Activated CD8-positive, alpha-beta memory T cell treated with anti-CD3 and anti-CD28 coated beads for 4 hours (primary cell): ENCODE results near the gene AKR1A1.
"Not testable (repeated sequence)": the region's sequence is repeated elsewhere in the genome, so short reads cannot be mapped to it uniquely, and the experiment has no call there.

ENCODE experiments used
- DNase-seq, 2 donors: peaks; one replicate each; pipeline ENCODE4 v3.0.0-alpha.2; 2020; ENCODE audit warnings: low read depth in 2 of 2

Gene AKR1A1

DNA sequence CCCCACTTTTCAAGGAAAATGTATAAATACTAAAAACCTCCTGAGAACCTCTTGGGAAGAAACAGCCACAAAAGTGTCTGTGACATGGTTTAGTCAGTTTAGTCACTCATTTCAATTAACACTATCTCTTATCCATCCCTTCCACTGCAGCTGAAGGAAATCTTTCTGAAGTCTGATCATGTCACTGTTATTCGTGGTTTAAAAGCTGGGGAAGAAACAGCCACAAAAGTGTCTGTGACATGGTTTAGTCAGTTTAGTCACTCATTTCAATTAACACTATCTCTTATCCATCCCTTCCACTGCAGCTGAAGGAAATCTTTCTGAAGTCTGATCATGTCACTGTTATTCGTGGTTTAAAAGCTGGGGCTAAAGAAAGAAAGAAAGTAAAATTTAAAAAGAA, 27.1 kb upstream of the AKR1A1 start:
- DNase-seq: not testable (repeated sequence)

DNA sequence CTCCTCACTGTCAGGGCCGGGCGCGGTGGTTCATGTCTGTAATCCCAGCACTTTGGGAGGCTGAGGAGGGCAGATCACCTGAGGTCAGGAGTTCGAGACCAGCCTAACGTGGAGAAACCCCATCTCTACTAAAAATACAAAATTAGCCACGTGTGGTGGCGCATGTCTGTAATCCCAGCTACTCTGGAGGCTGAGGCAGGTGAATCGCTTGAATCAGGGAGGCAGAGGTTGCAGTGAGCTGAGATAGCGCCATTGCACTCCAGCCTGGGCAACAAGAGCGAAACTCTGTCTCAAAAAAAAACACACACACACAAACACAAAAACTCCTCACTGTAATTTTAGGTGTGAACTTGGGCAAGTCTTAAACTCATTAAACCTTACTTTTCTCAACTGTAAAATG, 26.7 kb upstream of the AKR1A1 start:
- DNase-seq: not testable (repeated sequence)

GRCh38 chr1:45526135-45526644, 24.4 kb upstream of the AKR1A1 start:
- no peak for DNase-seq

- DNase-seq: no peak
These were observed 19.9 kb upstream of the AKR1A1 start for GRCh38 chr1:45530632-45531135.

- no peak for DNase-seq
These were observed 18.8 kb upstream of the AKR1A1 start for GRCh38 chr1:45531873-45532272.

- DNase-seq: no peak
These were observed 14.4 kb upstream of the AKR1A1 start for GRCh38 chr1:45535988-45536766.

DNA sequence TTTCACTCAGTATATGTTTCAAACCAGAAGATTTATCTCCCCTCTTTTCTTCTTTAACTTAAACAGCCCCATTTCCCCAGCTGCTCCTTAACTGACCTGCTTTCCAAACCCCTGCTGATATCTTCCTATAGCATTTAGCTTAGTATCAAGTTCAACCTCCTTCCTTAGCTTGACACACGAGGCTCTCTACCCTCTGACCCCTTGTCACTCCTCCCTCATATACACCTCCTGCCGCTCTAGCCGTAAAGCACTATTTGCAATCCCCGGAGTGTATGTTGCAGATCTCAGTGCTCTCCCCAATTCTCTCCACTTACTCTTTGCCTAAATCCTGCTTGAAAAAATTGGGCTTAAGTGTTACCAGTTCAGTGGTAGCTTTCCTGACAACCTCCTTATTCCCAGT, 13.7 kb upstream of the AKR1A1 start:
- no peak for DNase-seq

DNA sequence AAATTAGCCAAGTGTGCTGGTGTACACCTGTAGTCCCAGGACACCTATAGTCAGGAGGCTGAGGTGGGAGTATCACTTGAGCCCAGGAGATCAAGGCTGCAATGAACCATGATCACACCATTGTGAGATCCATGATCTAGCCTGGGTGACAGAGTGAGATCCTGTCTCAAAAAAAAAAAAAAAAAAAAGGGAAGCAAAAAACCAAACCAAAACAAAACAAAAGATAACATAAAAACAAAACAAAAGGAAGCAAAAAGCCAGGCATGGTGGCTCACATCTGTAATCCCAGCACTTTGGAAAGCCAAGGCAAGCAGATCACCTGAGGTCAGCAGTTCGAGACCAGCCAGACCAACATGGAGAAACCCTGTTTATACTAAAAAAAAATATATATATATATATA, 9.4 kb upstream of the AKR1A1 start:
- no peak for DNase-seq

DNA sequence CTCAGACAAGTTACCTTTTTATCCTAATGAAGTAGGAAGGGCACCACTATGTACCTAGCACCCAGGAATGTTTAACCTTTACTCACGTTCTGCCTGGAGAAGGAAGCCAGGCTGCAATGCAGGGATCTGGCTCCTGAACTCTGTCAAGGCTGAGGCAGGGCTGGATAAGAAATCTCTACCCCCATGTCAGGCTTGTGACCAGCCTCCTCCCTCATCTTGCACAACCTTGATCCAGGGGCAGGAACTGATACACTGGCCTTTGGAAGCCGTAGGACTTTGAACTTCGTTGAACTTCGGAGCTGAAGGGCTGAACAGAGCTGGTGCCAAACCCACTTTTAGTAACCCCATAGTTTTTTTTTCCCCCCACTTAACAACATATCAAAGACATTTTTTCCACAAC, 8.0 kb upstream of the AKR1A1 start:
- DNase-seq: no peak

DNA sequence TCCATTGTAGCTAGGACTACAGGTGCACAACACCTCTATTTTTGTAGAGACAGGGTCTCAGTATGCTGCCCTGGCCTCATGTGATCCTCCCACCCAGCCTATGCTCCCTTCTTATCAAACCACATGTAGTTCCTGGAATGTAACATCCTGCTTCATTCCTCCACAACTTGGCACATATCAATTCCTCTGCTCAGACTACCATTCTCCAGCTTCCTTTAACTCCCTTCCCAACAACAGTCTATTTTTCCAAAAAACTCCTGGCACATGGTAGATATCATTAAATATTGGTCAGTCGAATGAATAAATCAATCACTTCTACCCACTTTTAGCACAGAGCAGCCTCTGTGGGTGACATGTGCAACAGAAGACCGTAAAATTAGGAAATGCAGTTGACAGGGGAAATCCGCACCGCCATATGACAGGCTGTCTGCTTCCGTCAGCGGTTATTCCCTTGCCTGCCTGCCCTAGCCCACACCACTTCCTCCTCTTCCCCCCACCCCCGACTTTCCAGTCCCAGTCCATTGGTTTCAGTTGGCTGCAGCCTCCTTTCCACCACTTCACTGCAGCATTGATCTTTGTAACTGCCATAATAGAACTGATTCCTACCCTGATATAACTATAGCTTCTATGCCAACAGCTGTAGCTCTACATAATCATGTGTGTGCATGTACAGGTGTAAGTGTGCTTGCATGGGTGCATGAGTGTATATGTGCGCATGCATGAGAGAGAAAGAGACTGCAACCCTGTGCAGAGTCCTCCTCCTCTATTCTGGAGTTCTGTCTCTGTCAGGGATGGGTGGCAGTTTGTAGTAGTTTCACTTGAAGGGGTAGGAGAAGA, 6.8 kb upstream of the AKR1A1 start:
- DNase-seq: peak; percentile 58 to 69

DNA sequence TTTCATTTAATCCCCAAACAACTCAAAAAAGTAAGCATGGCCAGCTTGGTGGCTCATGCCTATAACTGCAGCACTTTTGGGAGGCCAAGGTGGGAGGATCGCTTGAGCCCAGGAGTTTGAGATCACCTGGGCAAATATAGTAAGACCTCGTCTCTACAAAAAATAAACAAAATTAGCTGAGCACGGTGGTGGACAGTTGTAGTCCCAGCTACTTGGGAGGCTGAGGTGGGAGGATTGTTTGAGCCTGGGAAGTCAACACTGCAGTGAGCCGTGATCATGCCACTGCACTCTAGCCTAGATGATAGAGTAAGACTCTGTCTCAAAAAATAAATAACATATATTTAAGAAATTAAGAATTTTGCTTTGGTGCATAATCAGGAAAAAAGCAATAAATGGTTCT, 6.1 kb upstream of the AKR1A1 start:
- DNase-seq: no peak

GRCh38 chr1:45545019-45545493, 5.6 kb upstream of the AKR1A1 start:
- DNase-seq: no peak

- no peak for DNase-seq
These were observed 4.9 kb upstream of the AKR1A1 start for GRCh38 chr1:45545553-45546310.

GRCh38 chr1:45551684-45552083, 1.1 kb downstream of the AKR1A1 start:
- DNase-seq: no peak

DNA sequence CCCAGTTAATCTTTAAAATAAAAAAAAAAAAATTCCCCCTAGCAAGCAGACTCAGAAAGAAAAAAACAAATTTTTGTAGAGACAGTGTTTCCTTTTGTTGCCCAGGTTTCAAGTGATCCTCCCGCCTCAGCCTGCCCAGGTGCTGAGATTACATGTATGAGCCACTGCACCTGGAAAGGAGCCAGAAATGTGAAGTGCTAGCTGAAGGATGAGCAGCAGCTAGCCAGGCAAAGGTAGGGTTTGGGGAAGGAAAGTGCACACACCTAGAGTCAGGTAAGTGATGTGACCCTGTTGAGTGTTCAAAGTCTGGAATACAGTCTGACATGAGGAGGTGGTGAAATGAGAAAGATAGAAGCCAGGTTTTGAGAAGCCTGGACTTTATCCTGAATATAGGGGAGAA, 1.7 kb downstream of the AKR1A1 start:
- no peak for DNase-seq

DNA sequence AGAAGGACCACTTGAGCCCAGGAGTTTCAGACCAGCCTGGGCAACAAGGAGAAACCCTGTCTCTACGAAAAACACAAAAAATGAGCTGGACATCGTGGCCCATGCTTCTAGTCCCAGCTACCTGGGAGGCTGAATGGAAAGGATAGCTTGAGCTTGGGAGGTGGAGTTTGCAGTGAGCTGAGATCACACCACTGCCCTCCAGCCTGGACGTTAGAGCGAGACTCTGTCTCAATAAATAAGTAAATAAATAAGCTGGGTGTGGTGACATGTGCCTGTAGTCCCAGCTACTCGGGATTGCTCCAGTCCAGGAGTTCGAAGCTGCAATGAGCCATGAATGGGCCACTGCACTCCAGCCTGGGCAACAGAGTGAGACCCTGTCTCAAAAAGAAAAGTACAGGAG, 3.6 kb downstream of the AKR1A1 start:
- no peak for DNase-seq

- DNase-seq: no peak
These were observed 6.9 kb downstream of the AKR1A1 start for GRCh38 chr1:45557422-45557944.

- DNase-seq: no peak
These were observed 13.2 kb downstream of the AKR1A1 start for GRCh38 chr1:45563843-45564242.

- no peak for DNase-seq
These were observed 16.1 kb downstream of the AKR1A1 start for GRCh38 chr1:45566722-45567121.

- no peak for DNase-seq
These were observed 17.3 kb downstream of the AKR1A1 start for GRCh38 chr1:45567911-45568310.

GRCh38 chr1:45568421-45568820, 17.8 kb downstream of the AKR1A1 start:
- DNase-seq: no peak

DNA sequence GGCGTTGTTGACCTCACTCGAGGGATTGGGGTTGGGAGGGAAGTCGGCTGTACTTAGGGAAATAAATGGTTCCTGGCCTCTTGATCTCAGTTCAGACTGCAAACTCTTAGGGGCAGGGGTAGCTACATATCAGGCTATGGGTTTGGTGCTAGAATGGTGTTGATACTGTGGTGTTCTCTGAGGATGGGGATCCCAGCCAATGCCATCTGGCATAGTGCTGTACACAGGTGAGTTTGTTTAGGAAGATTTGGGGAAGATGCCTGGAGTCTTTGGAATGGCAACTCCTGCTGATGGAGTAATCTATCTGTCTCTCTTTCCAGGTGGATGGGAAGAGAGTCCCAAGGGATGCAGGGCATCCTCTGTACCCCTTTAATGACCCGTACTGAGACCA, 18.9 kb downstream of the AKR1A1 start:
- no peak for DNase-seq
